Measurements from ENCODE around the gene ABCA13. TPM values are rescaled to one million over a fixed set of nuclear protein-coding genes. Genes with fewer than 3 reads are reported as not detected.

ABCA13 gene
- total RNA-seq, 1 donor from 2014 or later = 0.44 TPM

GRCh38 chr7:48505466-48505865, 334.2 kb downstream of the ABCA13 start:
- no peaks in the 10 kb centered on the region for H3K36me3 Mint-ChIP-seq (ENCODE audit: low read depth, unreplicated experiment)
- no peak overlapping the region for H3K27ac Mint-ChIP-seq (ENCODE audit: unreplicated experiment)
- TF ChIP-seq CTCF (IDR thresholded peaks at IDR 0.05; ENCODE audit: unreplicated experiment) = no peak
- H3K4me1 Mint-ChIP-seq (ENCODE audit: unreplicated experiment) = no peaks in the 10 kb centered on the region
- H3K4me3 Mint-ChIP-seq (ENCODE audit: unreplicated experiment) = no peak overlapping the region
- DNase-seq (ENCODE audit: low spot score) = no peak
- H3K27me3 Mint-ChIP-seq (ENCODE audit: unreplicated experiment) = no peaks in the 10 kb centered on the region
- no peaks in the 10 kb centered on the region for H3K9me3 Mint-ChIP-seq (ENCODE audit: unreplicated experiment)

- no peak for DNase-seq (ENCODE audit: low spot score)
- H3K4me1 Mint-ChIP-seq (ENCODE audit: unreplicated experiment) = no peaks in the 10 kb centered on the region
- no peak for TF ChIP-seq CTCF (IDR thresholded peaks at IDR 0.05; ENCODE audit: unreplicated experiment)
- no peaks in the 10 kb centered on the region for H3K36me3 Mint-ChIP-seq (ENCODE audit: low read depth, unreplicated experiment)
- H3K4me3 Mint-ChIP-seq (ENCODE audit: unreplicated experiment) = no peak overlapping the region
- H3K9me3 Mint-ChIP-seq (ENCODE audit: unreplicated experiment) = no peaks in the 10 kb centered on the region
- H3K27me3 Mint-ChIP-seq (ENCODE audit: unreplicated experiment) = no peaks in the 10 kb centered on the region
- no peak overlapping the region for H3K27ac Mint-ChIP-seq (ENCODE audit: unreplicated experiment)
Measured at GRCh38 chr7:48506569-48506968, 335.3 kb downstream of the ABCA13 start.

- no peaks in the 10 kb centered on the region for H3K9me3 Mint-ChIP-seq (ENCODE audit: unreplicated experiment)
- H3K4me1 Mint-ChIP-seq (ENCODE audit: unreplicated experiment) = no peaks in the 10 kb centered on the region
- no peak for TF ChIP-seq CTCF (IDR thresholded peaks at IDR 0.05; ENCODE audit: unreplicated experiment)
- no peaks in the 10 kb centered on the region for H3K27me3 Mint-ChIP-seq (ENCODE audit: unreplicated experiment)
- no peak for DNase-seq (ENCODE audit: low spot score)
- H3K36me3 Mint-ChIP-seq (ENCODE audit: low read depth, unreplicated experiment) = no peaks in the 10 kb centered on the region
- no peak overlapping the region for H3K27ac Mint-ChIP-seq (ENCODE audit: unreplicated experiment)
- H3K4me3 Mint-ChIP-seq (ENCODE audit: unreplicated experiment) = no peak overlapping the region
Measured at GRCh38 chr7:48511080-48511479, 339.8 kb downstream of the ABCA13 start.

GRCh38 chr7:48512892-48513291, 341.6 kb downstream of the ABCA13 start:
- no peak overlapping the region for H3K4me3 Mint-ChIP-seq (ENCODE audit: unreplicated experiment)
- no peaks in the 10 kb centered on the region for H3K27me3 Mint-ChIP-seq (ENCODE audit: unreplicated experiment)
- no peak for DNase-seq (ENCODE audit: low spot score)
- no peaks in the 10 kb centered on the region for H3K36me3 Mint-ChIP-seq (ENCODE audit: low read depth, unreplicated experiment)
- no peak overlapping the region for H3K27ac Mint-ChIP-seq (ENCODE audit: unreplicated experiment)
- no peak for TF ChIP-seq CTCF (IDR thresholded peaks at IDR 0.05; ENCODE audit: unreplicated experiment)
- no peaks in the 10 kb centered on the region for H3K9me3 Mint-ChIP-seq (ENCODE audit: unreplicated experiment)
- no peaks in the 10 kb centered on the region for H3K4me1 Mint-ChIP-seq (ENCODE audit: unreplicated experiment)

GRCh38 chr7:48515171-48515570, 343.9 kb downstream of the ABCA13 start:
- Mint-ChIP-seq H3K4me1 (ENCODE audit: unreplicated experiment) (no peaks in the 10 kb centered on the region), H3K36me3 (ENCODE audit: low read depth, unreplicated experiment) (no peaks in the 10 kb centered on the region), H3K4me3 (ENCODE audit: unreplicated experiment) (no peak overlapping the region), H3K9me3 (ENCODE audit: unreplicated experiment) (no peaks in the 10 kb centered on the region), H3K27ac (ENCODE audit: unreplicated experiment) (no peak overlapping the region), H3K27me3 (ENCODE audit: unreplicated experiment) (no peaks in the 10 kb centered on the region)
- TF ChIP-seq CTCF (IDR thresholded peaks at IDR 0.05; ENCODE audit: unreplicated experiment) = no peak
- DNase-seq (ENCODE audit: low spot score) = no peak

Data from endothelial cell (in vitro differentiated cells).